ENCODE results near the gene SCN3A. TPM values are rescaled to one million over a fixed set of nuclear protein-coding genes. Genes with fewer than 3 reads are reported as not detected.

The SCN3A gene
- polyA plus RNA-seq, 2 of the 4 experiments (the other 2 are of a cell fraction), result 0.05 to 0.12 TPM

- DNase-seq (ENCODE audit: low read depth in 1 of 2, low spot score in 1 of 2) (no peak), ATAC-seq (no peak), FAIRE-seq (no peak)
- no peak overlapping the region for H3K27ac ChIP-seq
- no peak overlapping the region for H3K4me3 ChIP-seq
- ChIA-PET POLR2A (no interaction called here), CTCF (interaction anchor here (1.2 to 1.5 kb wide), 2 partner anchors 28 to 159 kb away, joined by 3 to 5 read pairs; partner anchors contain the start of gene SCN3A)
- 37% methylated on average over 6 of the region's 6 CpGs for WGBS (ENCODE audit: missing lambda C conversion rate)
- TF ChIP-seq GATA3 (IDR thresholded peaks at IDR 0.05; ENCODE audit: borderline replicate concordance), result no peak
- no peak for TF ChIP-seq ZC3H11A (IDR thresholded peaks at IDR 0.05)
- no peak for TF ChIP-seq JUN (IDR thresholded peaks at IDR 0.05)
- no peak for TF ChIP-seq EP300 (IDR thresholded peaks at IDR 0.05)
- TF ChIP-seq USF2 (IDR thresholded peaks at IDR 0.05), result no peak
- TF ChIP-seq ESRRA (IDR thresholded peaks at IDR 0.05; ENCODE audit: borderline replicate concordance, low read length), result no peak
- no peak overlapping the region for H3K4me2 ChIP-seq
- no peaks in the 10 kb centered on the region for H3K9me3 ChIP-seq
- no peaks in the 10 kb centered on the region for H3K4me1 ChIP-seq
Measured at GRCh38 chr2:165044505-165045303, 159.1 kb downstream of the SCN3A start.

Other genes with a start within 250 kb of the SCN3A start
- gene SLC38A11, start 248.5 kb downstream of the SCN3A start, polyA plus RNA-seq (2011; rRNA removed), result 0.22 and 0.53 TPM in 2 replicates
- gene SLC38A11, start 248.5 kb downstream of the SCN3A start, polyA plus RNA-seq (2017; fragmentation: RNase III; extraction: RNeasy Plus Mini Kit Qiagen cat#74134 plus additional on column Dnase treatment), result 0.05 to 0.11 TPM (median 0.07 TPM) in 3 replicates
- gene SCN2A, start 35.4 kb upstream of the SCN3A start, polyA plus RNA-seq (2011; rRNA removed), result 0.05 TPM in 2 replicates
- 0.01 to 0.05 TPM (median 0.03 TPM) in 3 replicates for gene SCN2A, start 35.4 kb upstream of the SCN3A start, polyA plus RNA-seq (2017; fragmentation: RNase III; extraction: RNeasy Plus Mini Kit Qiagen cat#74134 plus additional on column Dnase treatment)

All from A549 (cell line).